Measurements from ENCODE around the gene ENKD1.

The ENKD1 gene

GRCh38 chr16:67664258-67664657 lies 2.3 kb downstream of the ENKD1 start:
- DNase-seq (ENCODE audit: low read depth in 1 of 2, low spot score in 1 of 2) = no peak

GRCh38 chr16:67663877-67664222 lies 2.7 kb downstream of the ENKD1 start:
- DNase-seq (ENCODE audit: low read depth in 1 of 2, low spot score in 1 of 2) = no peak

GRCh38 chr16:67663151-67663876 lies 3.2 kb downstream of the ENKD1 start:
- no peak for DNase-seq (ENCODE audit: low read depth in 1 of 2, low spot score in 1 of 2)

GRCh38 chr16:67662653-67663010 lies 3.9 kb downstream of the ENKD1 start:
- no peak for DNase-seq (ENCODE audit: low read depth in 1 of 2, low spot score in 1 of 2)

GRCh38 chr16:67661886-67662652 lies 4.5 kb downstream of the ENKD1 start:
- DNase-seq (ENCODE audit: low read depth in 1 of 2, low spot score in 1 of 2) = no peak

GRCh38 chr16:67661101-67661761 lies 5.3 kb downstream of the ENKD1 start:
- no peak for DNase-seq (ENCODE audit: low read depth in 1 of 2, low spot score in 1 of 2)

GRCh38 chr16:67660564-67661028 lies 6.0 kb downstream of the ENKD1 start, which contains the start of gene PARD6A:
TSS of gene PARD6A (plus strand) at chr16:67660960. CDS start at chr16:67661039, 79 bp downstream.
- DNase-seq (ENCODE audit: low read depth in 1 of 2, low spot score in 1 of 2) = peak; percentile 83 to 84

- DNase-seq (ENCODE audit: low read depth in 1 of 2, low spot score in 1 of 2) = peak; percentile 90 to 94
Measured at GRCh38 chr16:67659675-67660563, 6.6 kb downstream of the ENKD1 start, which contains the start of gene ACD. TSS of gene ACD (minus strand) at chr16:67660260. CDS start at chr16:67660220, 40 bp downstream.

GRCh38 chr16:67658849-67659674 lies 7.5 kb downstream of the ENKD1 start:
- DNase-seq (ENCODE audit: low read depth in 1 of 2, low spot score in 1 of 2) = no peak

- DNase-seq (ENCODE audit: low read depth in 1 of 2, low spot score in 1 of 2) = no peak
Measured at GRCh38 chr16:67657751-67658518, 8.6 kb downstream of the ENKD1 start.

- no peak for DNase-seq (ENCODE audit: low read depth in 1 of 2, low spot score in 1 of 2)
Measured at GRCh38 chr16:67657017-67657608, 9.4 kb downstream of the ENKD1 start.

GRCh38 chr16:67656344-67657016 lies 10.1 kb downstream of the ENKD1 start:
- DNase-seq (ENCODE audit: low read depth in 1 of 2, low spot score in 1 of 2) = no peak

GRCh38 chr16:67655363-67655762 lies 11.2 kb downstream of the ENKD1 start:
- DNase-seq (ENCODE audit: low read depth in 1 of 2, low spot score in 1 of 2) = no peak

GRCh38 chr16:67654403-67654911 lies 12.1 kb downstream of the ENKD1 start:
- DNase-seq (ENCODE audit: low read depth in 1 of 2, low spot score in 1 of 2) = no peak

- no peak for DNase-seq (ENCODE audit: low read depth in 1 of 2, low spot score in 1 of 2)
Measured at GRCh38 chr16:67653789-67654402, 12.7 kb downstream of the ENKD1 start.

- no peak for DNase-seq (ENCODE audit: low read depth in 1 of 2, low spot score in 1 of 2)
Measured at GRCh38 chr16:67653128-67653788, 13.3 kb downstream of the ENKD1 start.

- DNase-seq (ENCODE audit: low read depth in 1 of 2, low spot score in 1 of 2) = no peak
Measured at GRCh38 chr16:67652578-67653127, 13.9 kb downstream of the ENKD1 start.

All from stimulated activated CD4-positive, alpha-beta T cell treated with anti-CD3 and anti-CD28 coated beads, Interleukin-15, amount 100 ng/mL, for 1 hour (primary cell).